Calu3 (cell line): ENCODE measurements around the gene WASHC4. TPM values are rescaled to one million over a fixed set of nuclear protein-coding genes. Genes with fewer than 3 reads are reported as not detected.

Experiments used
- BruUV-seq: library from RNA; stranded (reverse); fragments of 400-500 nt; replicated peaks from 2 replicates; lab custom pipeline; 2021; lab: Mats Ljungman, UMichigan
- CTCF ChIA-PET: fragments of 300-600 bp; sonication (Branson Sonifier 250); formaldehyde crosslinking; loops from one replicate; lab custom pipeline; 2022; ENCODE audit warnings: antibody characterized with exemption; lab: Charles Lee
- DNase-seq: peaks from one replicate; pipeline ENCODE4 v3.0.0; 2022
- H3K27ac Mint-ChIP-seq: one replicate; pipeline ENCODE4 v1.8.0; 2022; ENCODE audit warnings: mixed read lengths; ENCODE audit not compliant: unreplicated experiment
- H3K27me3 Mint-ChIP-seq: one replicate; pipeline ENCODE4 v1.8.0; 2022; ENCODE audit warnings: mixed read lengths; ENCODE audit not compliant: unreplicated experiment
- H3K36me3 Mint-ChIP-seq: one replicate; pipeline ENCODE4 v1.8.0; 2022; ENCODE audit warnings: mild to moderate bottlenecking, moderate library complexity, mixed read lengths; ENCODE audit not compliant: insufficient read depth, unreplicated experiment
- H3K4me1 Mint-ChIP-seq: one replicate; pipeline ENCODE4 v1.8.0; 2022; ENCODE audit warnings: mild to moderate bottlenecking, low read depth, mixed read lengths; ENCODE audit not compliant: unreplicated experiment
- H3K4me3 Mint-ChIP-seq: one replicate; pipeline ENCODE4 v1.8.0; 2022; ENCODE audit warnings: mild to moderate bottlenecking, low read depth, moderate library complexity, mixed read lengths; ENCODE audit not compliant: unreplicated experiment
- H3K9me3 Mint-ChIP-seq: one replicate; pipeline ENCODE4 v1.8.0; 2022; ENCODE audit warnings: low read depth, mixed read lengths; ENCODE audit not compliant: unreplicated experiment
- CTCF ChIP-seq: fragments of 200-600 bp; IDR thresholded peaks from one replicate; pipeline ENCODE4 v1.8.0; 2022; ENCODE audit warnings: antibody characterized with exemption; ENCODE audit not compliant: unreplicated experiment
- intact Hi-C: fragments of 100-400 bp; cut with micrococcal nuclease; formaldehyde crosslinking; loops from one replicate; pipeline ENCODE4 v1.10.0; 2022; ENCODE audit not compliant: unreplicated experiment
- total RNA-seq: library from RNA; stranded (reverse); gene quantifications from 2 replicates; pipeline ENCODE4 v1.2.3, GENCODE V29; 2022

The WASHC4 gene
- total RNA-seq, 1 experiment from 2014 or later, result 73.0 TPM

GRCh38 chr12:105202202-105202601, 94.7 kb downstream of the WASHC4 start:
- Mint-ChIP-seq H3K9me3 (no peaks in the 10 kb centered on the region), H3K36me3 (peaks cover 60% of the 10 kb centered on the region), H3K27me3 (no peaks in the 10 kb centered on the region), H3K4me3 (no peak overlapping the region), H3K4me1 (no peaks in the 10 kb centered on the region), H3K27ac (no peak overlapping the region)
- CTCF ChIA-PET, result no interaction called here
- DNase-seq, result no peak
- intact Hi-C loops, result no loop called here
- no peak for TF ChIP-seq CTCF
- BruUV-seq, result no TSS peak

- Mint-ChIP-seq H3K36me3 (peaks cover 49% of the 10 kb centered on the region), H3K9me3 (no peaks in the 10 kb centered on the region), H3K27ac (no peak overlapping the region), H3K4me3 (no peak overlapping the region), H3K4me1 (no peaks in the 10 kb centered on the region), H3K27me3 (no peaks in the 10 kb centered on the region)
- DNase-seq, result no peak
- no TSS peak for BruUV-seq
- CTCF ChIA-PET, result no interaction called here
- intact Hi-C loops, result no loop called here
- no peak for TF ChIP-seq CTCF
These were observed 96.6 kb downstream of the WASHC4 start for GRCh38 chr12:105204127-105204526.

- intact Hi-C loops, result no loop called here
- CTCF ChIA-PET, result interaction anchor here (0.6 to 0.9 kb wide), 2 partner anchors 178 to 1038 kb away, joined by 3 to 4 read pairs; no protein-coding TSS in a partner anchor
- no peak for TF ChIP-seq CTCF
- no peaks in the 10 kb centered on the region for H3K27me3 Mint-ChIP-seq
- no peaks in the 10 kb centered on the region for H3K9me3 Mint-ChIP-seq
- DNase-seq, result no peak
- no peak overlapping the region for H3K4me3 Mint-ChIP-seq
- peaks cover 43% of the 10 kb centered on the region for H3K36me3 Mint-ChIP-seq
- BruUV-seq, result no TSS peak
- H3K27ac Mint-ChIP-seq, result no peak overlapping the region
- no peaks in the 10 kb centered on the region for H3K4me1 Mint-ChIP-seq
These were observed 97.4 kb downstream of the WASHC4 start for GRCh38 chr12:105204916-105205315.

- DNase-seq, result no peak
- intact Hi-C loops, result no loop called here
- Mint-ChIP-seq H3K4me3 (no peak overlapping the region), H3K4me1 (no peaks in the 10 kb centered on the region), H3K36me3 (peaks cover 46% of the 10 kb centered on the region), H3K27me3 (no peaks in the 10 kb centered on the region), H3K27ac (no peak overlapping the region), H3K9me3 (no peaks in the 10 kb centered on the region)
- no TSS peak for BruUV-seq
- CTCF ChIA-PET, result interaction anchor here (0.6 to 0.9 kb wide), 2 partner anchors 178 to 1039 kb away, joined by 3 to 4 read pairs; no protein-coding TSS in a partner anchor
- no peak for TF ChIP-seq CTCF
These were observed 98.0 kb downstream of the WASHC4 start for GRCh38 chr12:105205322-105206048.
